ENCODE results near the gene ADPGK.

Gene ADPGK

GRCh38 chr15:72758182-72758581, 25.4 kb downstream of the ADPGK start:
- Histone ChIP-seq H3K4me1 (ENCODE audit: low read length) (no peaks in the 10 kb centered on the region), H3K4me3 (ENCODE audit: low read length) (no peak overlapping the region), H3K27me3 (replicated peaks; ENCODE audit: insufficient read depth, low read length) (no peaks in the 10 kb centered on the region), H3F3A (ENCODE audit: insufficient read depth, low read length) (no peaks in the 10 kb centered on the region), H3K9ac (ENCODE audit: low read length) (no peak overlapping the region), H3K36me3 (replicated peaks; ENCODE audit: insufficient read depth, low read length) (peaks cover 9% of the 10 kb centered on the region), H3K9me3 (replicated peaks; ENCODE audit: insufficient read depth, low read length) (no peaks in the 10 kb centered on the region), H3K79me2 (ENCODE audit: low read length) (peaks cover 17% of the 10 kb centered on the region; the same call in 1 of the 2 replicates), H3K4me2 (ENCODE audit: low read depth, low read length) (no peak overlapping the region), H4K20me1 (ENCODE audit: insufficient read depth, low read length) (no peaks in the 10 kb centered on the region), H3K9me2 (replicated peaks; ENCODE audit: insufficient read depth, low read length) (no peaks in the 10 kb centered on the region), H3K27ac (ENCODE audit: low read length) (no peak overlapping the region), H2AFZ (ENCODE audit: low read length) (no peak overlapping the region)
- no peak for DNase-seq
- no peak for TF ChIP-seq EZH2 (optimal IDR thresholded peaks at IDR 0.05; ENCODE audit: low read depth, low read length)
- TF ChIP-seq, protein P1, sequence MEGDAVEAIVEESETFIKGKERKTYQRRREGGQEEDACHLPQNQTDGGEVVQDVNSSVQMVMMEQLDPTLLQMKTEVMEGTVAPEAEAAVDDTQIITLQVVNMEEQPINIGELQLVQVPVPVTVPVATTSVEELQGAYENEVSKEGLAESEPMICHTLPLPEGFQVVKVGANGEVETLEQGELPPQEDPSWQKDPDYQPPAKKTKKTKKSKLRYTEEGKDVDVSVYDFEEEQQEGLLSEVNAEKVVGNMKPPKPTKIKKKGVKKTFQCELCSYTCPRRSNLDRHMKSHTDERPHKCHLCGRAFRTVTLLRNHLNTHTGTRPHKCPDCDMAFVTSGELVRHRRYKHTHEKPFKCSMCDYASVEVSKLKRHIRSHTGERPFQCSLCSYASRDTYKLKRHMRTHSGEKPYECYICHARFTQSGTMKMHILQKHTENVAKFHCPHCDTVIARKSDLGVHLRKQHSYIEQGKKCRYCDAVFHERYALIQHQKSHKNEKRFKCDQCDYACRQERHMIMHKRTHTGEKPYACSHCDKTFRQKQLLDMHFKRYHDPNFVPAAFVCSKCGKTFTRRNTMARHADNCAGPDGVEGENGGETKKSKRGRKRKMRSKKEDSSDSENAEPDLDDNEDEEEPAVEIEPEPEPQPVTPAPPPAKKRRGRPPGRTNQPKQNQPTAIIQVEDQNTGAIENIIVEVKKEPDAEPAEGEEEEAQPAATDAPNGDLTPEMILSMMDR (IDR thresholded peaks at IDR 0.05; ENCODE audit: low read length), result no peak
- no peak for TF ChIP-seq EZH2phosphoT487 (IDR thresholded peaks at IDR 0.05; ENCODE audit: low read length)

DNA sequence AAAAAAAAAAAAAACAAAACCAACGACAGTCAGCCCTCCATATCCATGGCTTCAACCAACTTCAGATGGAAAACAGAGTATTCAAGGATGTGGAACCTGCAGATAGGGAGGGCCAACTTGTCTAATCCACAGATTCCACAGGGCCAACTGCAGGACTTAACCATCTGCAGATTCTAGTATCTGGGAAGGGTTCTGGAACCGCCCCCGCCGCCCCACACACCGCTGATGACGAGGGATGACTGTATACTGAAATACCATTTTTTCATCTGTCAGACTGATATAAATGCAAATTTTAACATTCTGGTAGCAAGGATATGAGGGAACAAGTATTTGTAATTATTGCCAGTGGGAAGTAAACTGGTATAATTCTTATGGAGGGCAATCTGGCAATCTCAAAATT, 29.5 kb downstream of the ADPGK start:
- H3K4me2 ChIP-seq (ENCODE audit: low read depth, low read length), result no peak overlapping the region
- no peaks in the 10 kb centered on the region for H3F3A ChIP-seq (ENCODE audit: insufficient read depth, low read length)
- no peak overlapping the region for H2AFZ ChIP-seq (ENCODE audit: low read length)
- H3K9ac ChIP-seq (ENCODE audit: low read length), result no peak overlapping the region
- no peaks in the 10 kb centered on the region for H4K20me1 ChIP-seq (ENCODE audit: insufficient read depth, low read length)
- TF ChIP-seq, protein P1 (IDR thresholded peaks at IDR 0.05; ENCODE audit: low read length), result no peak
- no peak for TF ChIP-seq EZH2phosphoT487 (IDR thresholded peaks at IDR 0.05; ENCODE audit: low read length)
- no peaks in the 10 kb centered on the region for H3K79me2 ChIP-seq (ENCODE audit: low read length)
- H3K27ac ChIP-seq (ENCODE audit: low read length), result no peak overlapping the region
- H3K27me3 ChIP-seq (replicated peaks; ENCODE audit: insufficient read depth, low read length), result no peaks in the 10 kb centered on the region
- peaks cover 16% of the 10 kb centered on the region for H3K36me3 ChIP-seq (replicated peaks; ENCODE audit: insufficient read depth, low read length)
- no peaks in the 10 kb centered on the region for H3K9me2 ChIP-seq (replicated peaks; ENCODE audit: insufficient read depth, low read length)
- H3K9me3 ChIP-seq (replicated peaks; ENCODE audit: insufficient read depth, low read length), result no peaks in the 10 kb centered on the region
- DNase-seq, result no peak
- H3K4me1 ChIP-seq (ENCODE audit: low read length), result no peaks in the 10 kb centered on the region
- no peak overlapping the region for H3K4me3 ChIP-seq (ENCODE audit: low read length)

GRCh38 chr15:72751751-72752455, 31.7 kb downstream of the ADPGK start:
- no peaks in the 10 kb centered on the region for H3K4me1 ChIP-seq (ENCODE audit: low read length)
- no peak overlapping the region for H3K27ac ChIP-seq (ENCODE audit: low read length)
- no peaks in the 10 kb centered on the region for H3K27me3 ChIP-seq (replicated peaks; ENCODE audit: insufficient read depth, low read length)
- no peaks in the 10 kb centered on the region for H4K20me1 ChIP-seq (ENCODE audit: insufficient read depth, low read length)
- no peak overlapping the region for H3K4me2 ChIP-seq (ENCODE audit: low read depth, low read length)
- H2AFZ ChIP-seq (ENCODE audit: low read length), result no peak overlapping the region
- no peaks in the 10 kb centered on the region for H3K79me2 ChIP-seq (ENCODE audit: low read length)
- no peak overlapping the region for H3K9ac ChIP-seq (ENCODE audit: low read length)
- no peaks in the 10 kb centered on the region for H3K9me3 ChIP-seq (replicated peaks; ENCODE audit: insufficient read depth, low read length)
- no peaks in the 10 kb centered on the region for H3K9me2 ChIP-seq (replicated peaks; ENCODE audit: insufficient read depth, low read length)
- DNase-seq, result no peak
- TF ChIP-seq, protein P1 (IDR thresholded peaks at IDR 0.05; ENCODE audit: low read length), result no peak
- TF ChIP-seq EZH2 (optimal IDR thresholded peaks at IDR 0.05; ENCODE audit: low read depth, low read length) (no peak), EZH2phosphoT487 (IDR thresholded peaks at IDR 0.05; ENCODE audit: low read length) (no peak)
- H3F3A ChIP-seq (ENCODE audit: insufficient read depth, low read length), result no peaks in the 10 kb centered on the region
- no peak overlapping the region for H3K4me3 ChIP-seq (ENCODE audit: low read length)
- peaks cover 16% of the 10 kb centered on the region for H3K36me3 ChIP-seq (replicated peaks; ENCODE audit: insufficient read depth, low read length)

Data from MM.1S (cell line).